Epithelial cell of esophagus (primary cell): Measurements from ENCODE around the gene ATP5F1E.

Source experiments
- DNase-seq: peaks from one replicate; pipeline ENCODE4 v3.0.0; 2010; ENCODE audit warnings: low read depth
- H3K4me3 ChIP-seq: 2 replicates; pipeline ENCODE4 v1.5.1; 2011; ENCODE audit warnings: mild to moderate bottlenecking, low read length, control low read depth
- CTCF ChIP-seq: IDR thresholded peaks from 2 replicates; pipeline ENCODE4 v1.5.1; 2011; ENCODE audit warnings: low read depth, mild to moderate bottlenecking, low read length, control low read depth, inconsistent platforms; ENCODE audit not compliant: insufficient read depth; ENCODE audit errors: missing control alignments

The ATP5F1E gene

GRCh38 chr20:59037386-59037785, 5.3 kb upstream of the ATP5F1E start:
- no peak for TF ChIP-seq CTCF
- no peak for DNase-seq
- no peak overlapping the region for H3K4me3 ChIP-seq

- no peak for DNase-seq
- no peak for TF ChIP-seq CTCF
- H3K4me3 ChIP-seq = no peak overlapping the region
These were observed 3.2 kb upstream of the ATP5F1E start for GRCh38 chr20:59035381-59035780.

GRCh38 chr20:59033616-59034165, 1.6 kb upstream of the ATP5F1E start:
- no peak for DNase-seq
- no peak for TF ChIP-seq CTCF
- H3K4me3 ChIP-seq = no peak overlapping the region

GRCh38 chr20:59033093-59033492, 958 bp upstream of the ATP5F1E start:
- peak overlapping the region; percentile 78 for H3K4me3 ChIP-seq
- TF ChIP-seq CTCF = no peak
- no peak for DNase-seq

- H3K4me3 ChIP-seq = peak overlapping the region; percentile 78
- peak; percentile 40 for TF ChIP-seq CTCF
- DNase-seq = peak; percentile 38
These were observed 551 bp upstream of the ATP5F1E start for GRCh38 chr20:59032713-59033059.

- no peak for DNase-seq
- H3K4me3 ChIP-seq = peak overlapping the region; percentile 78
- TF ChIP-seq CTCF = no peak
These were observed 542 bp downstream of the ATP5F1E start for GRCh38 chr20:59031564-59032022.

- no peak for DNase-seq
- peak overlapping the region; percentile 78 for H3K4me3 ChIP-seq
- TF ChIP-seq CTCF = no peak
These were observed 1.1 kb downstream of the ATP5F1E start for GRCh38 chr20:59030911-59031563.
